H9 (cell line): Measurements from ENCODE around the gene NINJ1. TPM values are rescaled to one million over a fixed set of nuclear protein-coding genes. Genes with fewer than 3 reads are reported as not detected.

ENCODE experiments used
- DNase-seq: peaks from one replicate; pipeline ENCODE4 v3.0.0-alpha.2; 2017
- H2AFZ ChIP-seq: one replicate; pipeline ENCODE4 v1.6.1; 2013; ENCODE audit warnings: mild to moderate bottlenecking, low read length, control low read depth, moderate library complexity
- H2AK5ac ChIP-seq: 2 replicates; pipeline ENCODE4 v1.6.1; 2013; ENCODE audit warnings: low read length, control low read depth, mixed read lengths; ENCODE audit not compliant: insufficient read length
- H2BK120ac ChIP-seq: one replicate; pipeline ENCODE4 v1.6.1; 2013; ENCODE audit warnings: low read depth, mild to moderate bottlenecking, low read length, control low read depth, inconsistent platforms; ENCODE audit not compliant: poor library complexity, severe bottlenecking
- H2BK12ac ChIP-seq: 2 replicates; pipeline ENCODE4 v1.6.1; 2013; ENCODE audit warnings: low read length, control low read depth, mixed read lengths, low read depth; ENCODE audit not compliant: insufficient read length
- H2BK15ac ChIP-seq: 2 replicates; pipeline ENCODE4 v1.6.1; 2013; ENCODE audit warnings: low read depth, low read length, control low read depth
- H2BK20ac ChIP-seq: one replicate; pipeline ENCODE4 v1.6.1; 2013; ENCODE audit warnings: low read depth, mild to moderate bottlenecking, low read length, control low read depth, inconsistent platforms; ENCODE audit not compliant: poor library complexity, severe bottlenecking
- H2BK5ac ChIP-seq: 2 replicates; pipeline ENCODE4 v1.6.1; 2013; ENCODE audit warnings: low read length, control low read depth, mixed read lengths; ENCODE audit not compliant: insufficient read length
- H3K14ac ChIP-seq: 2 replicates; pipeline ENCODE4 v1.6.1; 2013; ENCODE audit warnings: low read length, control low read depth; ENCODE audit not compliant: insufficient read depth
- H3K18ac ChIP-seq: 2 replicates; pipeline ENCODE4 v1.6.1; 2013; ENCODE audit warnings: low read depth, mild to moderate bottlenecking, mixed read lengths, low read length, control low read depth; ENCODE audit not compliant: insufficient read length
- H3K23ac ChIP-seq: 2 replicates; pipeline ENCODE4 v1.6.1; 2013; ENCODE audit warnings: low read length, control low read depth, mixed read lengths, low read depth; ENCODE audit not compliant: insufficient read length
- H3K23me2 ChIP-seq: 2 replicates; pipeline ENCODE4 v1.6.1; 2013; ENCODE audit warnings: low read depth, mild to moderate bottlenecking, mixed read lengths, low read length, control low read depth; ENCODE audit not compliant: insufficient read length, poor library complexity, severe bottlenecking
- H3K27ac ChIP-seq: 2 replicates; pipeline ENCODE4 v1.5.1; 2013; ENCODE audit warnings: low read length, control low read depth, mixed read lengths, low read depth; ENCODE audit not compliant: insufficient read length
- H3K27me3 ChIP-seq: 2 replicates; pipeline ENCODE4 v1.6.1; 2013; ENCODE audit warnings: low read length, control low read depth, inconsistent platforms; ENCODE audit not compliant: insufficient read depth
- H3K4ac ChIP-seq: 2 replicates; pipeline ENCODE4 v1.6.1; 2013; ENCODE audit warnings: low read depth, mild to moderate bottlenecking, control low read depth, inconsistent platforms, low read length, moderate library complexity
- H3K4me1 ChIP-seq: 2 replicates; pipeline ENCODE4 v1.6.1; 2013; ENCODE audit warnings: low read length, control low read depth, inconsistent platforms; ENCODE audit not compliant: insufficient read depth
- H3K4me2 ChIP-seq: 2 replicates; pipeline ENCODE4 v1.6.1; 2013; ENCODE audit warnings: low read length, control low read depth, mixed read lengths; ENCODE audit not compliant: insufficient read length, insufficient read depth
- H3K56ac ChIP-seq: 2 replicates; pipeline ENCODE4 v1.6.1; 2013; ENCODE audit warnings: low read depth, mild to moderate bottlenecking, mixed read lengths, low read length, control low read depth; ENCODE audit not compliant: insufficient read length
- H3K79me1 ChIP-seq: 2 replicates; pipeline ENCODE4 v1.6.1; 2013; ENCODE audit warnings: low read depth, mild to moderate bottlenecking, moderate library complexity, low read length, control low read depth, inconsistent platforms; ENCODE audit not compliant: insufficient read depth, poor library complexity, severe bottlenecking
- H3K79me2 ChIP-seq: 2 replicates; pipeline ENCODE4 v1.6.1; 2013; ENCODE audit warnings: low read length, control low read depth, inconsistent platforms; ENCODE audit not compliant: insufficient read depth
- H3K9ac ChIP-seq: 2 replicates; pipeline ENCODE4 v1.6.1; 2013; ENCODE audit warnings: low read length, control low read depth, mixed read lengths; ENCODE audit not compliant: insufficient read length; ENCODE audit errors: extremely low read depth
- H3K9me3 ChIP-seq: one replicate; pipeline ENCODE4 v1.6.1; 2013; ENCODE audit warnings: low read depth, low read length, inconsistent platforms; ENCODE audit not compliant: control insufficient read depth
- H3T11ph ChIP-seq: one replicate; pipeline ENCODE4 v1.6.1; 2013; ENCODE audit warnings: mild to moderate bottlenecking, low read length, control low read depth, inconsistent platforms
- H4K20me1 ChIP-seq: one replicate; pipeline ENCODE4 v1.6.1; 2013; ENCODE audit not compliant: control insufficient read depth, insufficient read length, insufficient read depth
- H4K5ac ChIP-seq: 2 replicates; pipeline ENCODE4 v1.6.1; 2013; ENCODE audit warnings: low read depth, mild to moderate bottlenecking, mixed read lengths, low read length, control low read depth; ENCODE audit not compliant: insufficient read length
- H4K8ac ChIP-seq: replicated peaks from 2 replicates; pipeline ENCODE4 v1.6.1; 2013; ENCODE audit warnings: low read length, control low read depth, mixed read lengths, low read depth; ENCODE audit not compliant: insufficient read length
- H4K91ac ChIP-seq: 2 replicates; pipeline ENCODE4 v1.6.1; 2013; ENCODE audit warnings: low read depth, mild to moderate bottlenecking, moderate library complexity, mixed read lengths, low read length, control low read depth; ENCODE audit not compliant: insufficient read length
- H3K27ac Mint-ChIP-seq, 3 experiments: 2 replicates in 2 of 3; 3 replicates in 1 of 3; pipeline ENCODE4 v1.8.0; 2020 to 2021; ENCODE audit warnings: mixed read lengths in 3 of 3, mild to moderate bottlenecking in 1 of 3, moderate library complexity in 1 of 3
- H3K27me3 Mint-ChIP-seq: 2 replicates; pipeline ENCODE4 v1.8.0; 2021; ENCODE audit warnings: low read depth, mild to moderate bottlenecking, moderate library complexity, mixed read lengths
- H3K36me3 Mint-ChIP-seq, 3 experiments: 2 replicates in 2 of 3; 3 replicates in 1 of 3; pipeline ENCODE4 v1.8.0; 2020 to 2021; ENCODE audit warnings: low read depth in 3 of 3, mixed read lengths in 3 of 3; ENCODE audit not compliant: insufficient read depth in 1 of 3
- H3K4me1 Mint-ChIP-seq, 2 experiments: 2 replicates each; pipeline ENCODE4 v1.8.0; 2020; ENCODE audit warnings: mixed read lengths in 2 of 2
- H3K4me3 Mint-ChIP-seq, 2 experiments: 2 replicates in 1 of 2; 3 replicates in 1 of 2; pipeline ENCODE4 v1.8.0; 2020 to 2021; ENCODE audit warnings: mild to moderate bottlenecking in 2 of 2, mixed read lengths in 2 of 2, moderate library complexity in 1 of 2
- H3K9me3 Mint-ChIP-seq, 2 experiments: 2 replicates in 1 of 2; 3 replicates in 1 of 2; pipeline ENCODE4 v1.8.0; 2020; ENCODE audit warnings: mild to moderate bottlenecking in 2 of 2, mixed read lengths in 2 of 2, moderate library complexity in 1 of 2
- WGBS: extraction: QIAGEN DNeasy Blood & Tissue Kit; methylation state at CpG from one replicate; pipeline ENCODE4 v1.1.7; 2013; ENCODE audit warnings: missing lambda C conversion rate, low lambda C conversion rate, mixed read lengths; ENCODE audit not compliant: insufficient read length; ENCODE audit errors: extremely low coverage; 5-methylcytosine and 5-hydroxymethylcytosine counted together
- total RNA-seq: library from RNA; stranded (reverse); gene quantifications from 2 replicates; pipeline ENCODE4 v1.2.1, GENCODE V29; 2021
- TF ChIP-seq, protein P1 (sequence below): fragments of 200-600 bp; sonication (generic); conservative IDR thresholded peaks from 3 replicates; pipeline ENCODE4 v1.8.0; 2021; ENCODE audit warnings: antibody characterized with exemption, mild to moderate bottlenecking

Gene NINJ1
- total RNA-seq, 1 experiment from 2014 or later = 28.9 TPM

DNA sequence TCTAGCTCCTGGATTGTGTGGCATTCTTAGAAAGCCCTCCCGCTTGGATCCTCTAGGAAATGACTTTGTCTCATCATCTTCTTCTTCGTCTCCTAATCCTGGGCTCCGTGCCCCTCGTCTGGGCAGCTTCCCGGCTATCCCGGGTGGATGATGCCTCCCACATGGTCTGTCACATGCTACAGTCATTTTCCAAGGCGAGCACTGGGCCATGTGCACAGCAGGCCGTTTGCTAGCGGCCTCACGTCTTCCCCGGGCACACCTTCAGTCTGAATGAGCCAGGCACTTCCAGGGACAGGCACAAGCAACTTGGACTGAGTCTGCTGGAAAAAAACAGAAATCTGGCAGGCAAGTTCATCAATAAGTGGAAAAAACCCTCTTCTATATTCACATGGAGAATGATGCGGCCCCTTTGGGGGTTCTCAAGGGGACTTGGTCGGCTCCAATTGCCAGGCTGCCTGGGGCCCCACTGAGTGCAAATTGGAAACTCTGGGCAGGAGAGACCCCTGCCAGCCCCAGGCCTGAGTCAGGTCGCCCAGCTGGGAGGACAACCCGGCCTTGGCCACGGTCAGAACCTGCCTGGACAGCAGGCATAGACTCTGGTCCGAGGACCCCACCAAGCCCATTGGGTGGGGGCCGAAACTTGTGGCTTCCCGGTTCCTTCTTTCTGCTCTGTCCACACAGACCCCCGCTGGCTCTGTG, 38.8 kb upstream of the NINJ1 start:
- H3K4me1 ChIP-seq = no peaks in the 10 kb centered on the region
- no peaks in the 10 kb centered on the region for H3K23me2 ChIP-seq
- no peak overlapping the region for H2BK12ac ChIP-seq
- H4K20me1 ChIP-seq = no peaks in the 10 kb centered on the region
- no peak overlapping the region for H3K4me3 Mint-ChIP-seq
- H3K9me3 ChIP-seq = no peaks in the 10 kb centered on the region
- H3K9ac ChIP-seq = no peak overlapping the region
- no peaks in the 10 kb centered on the region for H3K79me2 ChIP-seq
- no peak overlapping the region for H2BK5ac ChIP-seq
- H3K36me3 Mint-ChIP-seq = no peaks in the 10 kb centered on the region
- no peak overlapping the region for H3K23ac ChIP-seq
- no peak overlapping the region for H3K4me2 ChIP-seq
- no peaks in the 10 kb centered on the region for H3K27me3 ChIP-seq
- H3K4me1 Mint-ChIP-seq = peaks cover 0 to 4% of the 10 kb centered on the region in 2 experiments; a peak in 1 of 4 replicates
- no peak overlapping the region for H2AFZ ChIP-seq
- H3K27me3 Mint-ChIP-seq = peaks cover 7% of the 10 kb centered on the region; the same call in 1 of the 2 replicates
- no peak overlapping the region for H4K5ac ChIP-seq
- no peak overlapping the region for H3K27ac ChIP-seq
- no peak overlapping the region for H3K4ac ChIP-seq
- H4K91ac ChIP-seq = no peak overlapping the region
- H3K79me1 ChIP-seq = no peaks in the 10 kb centered on the region
- no CpG with 5 or more reads among the region's 20 CpGs for WGBS
- no peak overlapping the region for H3K56ac ChIP-seq
- H3K27ac Mint-ChIP-seq = peak overlapping the region in 1 of 3 experiments; percentile 68; a peak in 1 of 7 replicates
- H3T11ph ChIP-seq = no peak overlapping the region
- no peak for DNase-seq
- TF ChIP-seq, protein P1, sequence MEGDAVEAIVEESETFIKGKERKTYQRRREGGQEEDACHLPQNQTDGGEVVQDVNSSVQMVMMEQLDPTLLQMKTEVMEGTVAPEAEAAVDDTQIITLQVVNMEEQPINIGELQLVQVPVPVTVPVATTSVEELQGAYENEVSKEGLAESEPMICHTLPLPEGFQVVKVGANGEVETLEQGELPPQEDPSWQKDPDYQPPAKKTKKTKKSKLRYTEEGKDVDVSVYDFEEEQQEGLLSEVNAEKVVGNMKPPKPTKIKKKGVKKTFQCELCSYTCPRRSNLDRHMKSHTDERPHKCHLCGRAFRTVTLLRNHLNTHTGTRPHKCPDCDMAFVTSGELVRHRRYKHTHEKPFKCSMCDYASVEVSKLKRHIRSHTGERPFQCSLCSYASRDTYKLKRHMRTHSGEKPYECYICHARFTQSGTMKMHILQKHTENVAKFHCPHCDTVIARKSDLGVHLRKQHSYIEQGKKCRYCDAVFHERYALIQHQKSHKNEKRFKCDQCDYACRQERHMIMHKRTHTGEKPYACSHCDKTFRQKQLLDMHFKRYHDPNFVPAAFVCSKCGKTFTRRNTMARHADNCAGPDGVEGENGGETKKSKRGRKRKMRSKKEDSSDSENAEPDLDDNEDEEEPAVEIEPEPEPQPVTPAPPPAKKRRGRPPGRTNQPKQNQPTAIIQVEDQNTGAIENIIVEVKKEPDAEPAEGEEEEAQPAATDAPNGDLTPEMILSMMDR = no peak
- no peak overlapping the region for H2AK5ac ChIP-seq
- H3K14ac ChIP-seq = no peak overlapping the region; the same call in 1 of the 2 replicates
- no peaks in the 10 kb centered on the region for H3K9me3 Mint-ChIP-seq
- no peak overlapping the region for H3K18ac ChIP-seq
- H2BK20ac ChIP-seq = no peak overlapping the region
- H4K8ac ChIP-seq = no peak overlapping the region
- H2BK120ac ChIP-seq = no peak overlapping the region
- no peak overlapping the region for H2BK15ac ChIP-seq
